ENCODE measurements around the gene INPP1.

INPP1 gene

DNA sequence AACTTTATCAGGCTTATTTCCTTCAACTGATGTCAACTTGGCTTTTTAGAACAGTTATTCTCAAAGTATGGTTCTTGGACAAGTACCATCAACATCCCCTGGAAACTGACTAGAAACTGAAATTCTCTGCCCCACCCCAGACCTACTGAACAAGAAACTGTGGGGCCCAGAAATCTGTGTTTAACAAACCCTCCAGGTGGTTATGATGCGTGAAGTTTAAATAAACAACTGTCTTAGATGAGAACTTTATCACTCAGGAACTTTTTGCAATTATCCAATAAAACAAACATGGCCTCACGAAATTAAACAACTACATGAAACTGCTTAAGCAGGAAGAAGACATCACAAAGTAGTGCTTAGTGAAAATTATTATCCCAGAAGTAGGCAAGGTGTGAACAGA lies 28.1 kb upstream of the INPP1 start:
- H3K36me3 ChIP-seq (ENCODE audit: insufficient read depth, low read length), result no peaks in the 10 kb centered on the region
- no peaks in the 10 kb centered on the region for H3K27me3 ChIP-seq (ENCODE audit: insufficient read depth, low read length, poor library complexity, severe bottlenecking)
- no peaks in the 10 kb centered on the region for H3K9me3 ChIP-seq (ENCODE audit: insufficient read depth, low read depth, low read length)
- H3K9ac ChIP-seq (ENCODE audit: low read depth, low read length, poor library complexity, severe bottlenecking), result peak overlapping the region; percentile 37
- H4K20me1 ChIP-seq (ENCODE audit: insufficient read depth, low read length, poor library complexity, severe bottlenecking), result no peaks in the 10 kb centered on the region
- TF ChIP-seq EZH2phosphoT487 (IDR thresholded peaks at IDR 0.05; ENCODE audit: borderline replicate concordance), result no peak
- TF ChIP-seq, protein P1, sequence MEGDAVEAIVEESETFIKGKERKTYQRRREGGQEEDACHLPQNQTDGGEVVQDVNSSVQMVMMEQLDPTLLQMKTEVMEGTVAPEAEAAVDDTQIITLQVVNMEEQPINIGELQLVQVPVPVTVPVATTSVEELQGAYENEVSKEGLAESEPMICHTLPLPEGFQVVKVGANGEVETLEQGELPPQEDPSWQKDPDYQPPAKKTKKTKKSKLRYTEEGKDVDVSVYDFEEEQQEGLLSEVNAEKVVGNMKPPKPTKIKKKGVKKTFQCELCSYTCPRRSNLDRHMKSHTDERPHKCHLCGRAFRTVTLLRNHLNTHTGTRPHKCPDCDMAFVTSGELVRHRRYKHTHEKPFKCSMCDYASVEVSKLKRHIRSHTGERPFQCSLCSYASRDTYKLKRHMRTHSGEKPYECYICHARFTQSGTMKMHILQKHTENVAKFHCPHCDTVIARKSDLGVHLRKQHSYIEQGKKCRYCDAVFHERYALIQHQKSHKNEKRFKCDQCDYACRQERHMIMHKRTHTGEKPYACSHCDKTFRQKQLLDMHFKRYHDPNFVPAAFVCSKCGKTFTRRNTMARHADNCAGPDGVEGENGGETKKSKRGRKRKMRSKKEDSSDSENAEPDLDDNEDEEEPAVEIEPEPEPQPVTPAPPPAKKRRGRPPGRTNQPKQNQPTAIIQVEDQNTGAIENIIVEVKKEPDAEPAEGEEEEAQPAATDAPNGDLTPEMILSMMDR (conservative IDR thresholded peaks at IDR 0.05; ENCODE audit: low read length), result no peak
- peak overlapping the region; percentile 79 for H3K4me2 ChIP-seq (ENCODE audit: low read depth, low read length, poor library complexity, severe bottlenecking)
- H3K79me2 ChIP-seq (ENCODE audit: insufficient read depth, low read length), result peaks cover 44% of the 10 kb centered on the region
- H3F3A ChIP-seq (ENCODE audit: low read depth), result 0 out of 2 replicates have a peak, but pooled peaks cover 3% of the 10 kb centered on the region
- no peak overlapping the region for H2AFZ ChIP-seq (ENCODE audit: low read length)
- peaks cover 43% of the 10 kb centered on the region for H3K4me1 ChIP-seq (ENCODE audit: insufficient read depth, low read length, poor library complexity, severe bottlenecking)
- H3K9me2 ChIP-seq (replicated peaks; ENCODE audit: low read depth, low read length), result no peaks in the 10 kb centered on the region
- H3K4me3 ChIP-seq (ENCODE audit: low read length, poor library complexity, severe bottlenecking), result peak overlapping the region; percentile 10

DNA sequence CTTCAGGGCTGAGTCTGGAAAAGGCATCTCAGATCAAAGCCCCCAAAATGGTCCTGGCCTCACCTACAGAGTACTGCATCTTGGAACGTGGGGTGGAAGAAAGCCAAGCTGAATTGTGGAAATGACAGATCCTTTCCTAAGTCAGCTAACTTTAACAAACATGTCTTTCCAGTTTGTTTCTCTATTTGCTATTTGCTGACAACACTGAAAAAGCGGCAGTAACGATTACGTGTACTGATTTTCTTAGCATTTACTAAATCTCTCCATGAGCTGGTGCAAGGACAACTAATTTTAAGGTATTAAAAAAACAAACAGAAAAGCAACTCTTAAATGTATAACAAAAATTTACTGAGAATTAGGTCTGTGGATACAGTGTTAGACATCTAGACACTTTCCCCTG lies 24.9 kb upstream of the INPP1 start:
- no peaks in the 10 kb centered on the region for H3K9me3 ChIP-seq (ENCODE audit: insufficient read depth, low read depth, low read length)
- 0 out of 2 replicates have a peak, but pooled peaks cover 3% of the 10 kb centered on the region for H3F3A ChIP-seq (ENCODE audit: low read depth)
- H3K27me3 ChIP-seq (ENCODE audit: insufficient read depth, low read length, poor library complexity, severe bottlenecking), result no peaks in the 10 kb centered on the region
- peaks cover 38% of the 10 kb centered on the region for H3K79me2 ChIP-seq (ENCODE audit: insufficient read depth, low read length)
- no peaks in the 10 kb centered on the region for H3K36me3 ChIP-seq (ENCODE audit: insufficient read depth, low read length)
- peak overlapping the region; percentile 79 for H3K9ac ChIP-seq (ENCODE audit: low read depth, low read length, poor library complexity, severe bottlenecking)
- no peaks in the 10 kb centered on the region for H3K9me2 ChIP-seq (replicated peaks; ENCODE audit: low read depth, low read length)
- no peaks in the 10 kb centered on the region for H4K20me1 ChIP-seq (ENCODE audit: insufficient read depth, low read length, poor library complexity, severe bottlenecking)
- no peak overlapping the region; the same call in 1 of the 2 replicates for H2AFZ ChIP-seq (ENCODE audit: low read length)
- TF ChIP-seq EZH2phosphoT487 (IDR thresholded peaks at IDR 0.05; ENCODE audit: borderline replicate concordance), result no peak
- TF ChIP-seq, protein P1 (conservative IDR thresholded peaks at IDR 0.05; ENCODE audit: low read length), result no peak
- peak overlapping the region; percentile 79 for H3K4me2 ChIP-seq (ENCODE audit: low read depth, low read length, poor library complexity, severe bottlenecking)
- H3K4me1 ChIP-seq (ENCODE audit: insufficient read depth, low read length, poor library complexity, severe bottlenecking), result peaks cover 51% of the 10 kb centered on the region
- peak overlapping the region; percentile 80 for H3K4me3 ChIP-seq (ENCODE audit: low read length, poor library complexity, severe bottlenecking)

DNA sequence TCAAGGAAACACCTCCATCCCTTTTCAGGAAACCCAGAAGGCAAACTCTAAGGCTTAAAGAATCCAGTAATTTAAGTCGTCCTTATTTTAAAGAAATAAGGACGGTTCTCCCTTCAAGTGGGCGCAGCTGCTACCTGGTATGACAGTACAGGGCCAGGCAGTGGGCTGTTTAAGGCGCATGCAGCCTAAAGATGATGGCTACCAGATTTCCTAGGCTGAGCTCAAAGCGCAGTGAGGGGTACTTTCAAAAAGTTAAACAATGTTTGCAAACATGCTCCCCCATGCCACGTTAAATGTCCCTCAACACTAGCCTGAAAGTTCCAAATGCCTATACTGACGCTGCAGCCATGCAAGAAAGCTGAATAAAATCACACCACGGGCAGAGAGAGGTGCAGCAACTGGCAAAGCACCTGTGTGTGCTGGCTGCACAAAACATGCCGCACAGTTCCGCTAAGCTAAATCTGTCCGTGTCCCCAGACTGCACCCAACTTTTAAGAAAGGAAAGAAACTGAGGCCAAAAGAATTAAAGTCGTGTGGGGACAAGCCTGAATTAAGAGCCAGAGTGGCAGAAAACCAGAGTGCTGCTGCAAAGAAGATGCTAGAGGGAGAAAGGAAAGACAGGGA lies 24.3 kb upstream of the INPP1 start:
- peak overlapping the region; percentile 79 for H3K4me2 ChIP-seq (ENCODE audit: low read depth, low read length, poor library complexity, severe bottlenecking)
- peak overlapping the region; percentile 92 for H2AFZ ChIP-seq (ENCODE audit: low read length)
- TF ChIP-seq, protein P1 (conservative IDR thresholded peaks at IDR 0.05; ENCODE audit: low read length), result no peak
- no peak for TF ChIP-seq EZH2phosphoT487 (IDR thresholded peaks at IDR 0.05; ENCODE audit: borderline replicate concordance)
- H3F3A ChIP-seq (ENCODE audit: low read depth), result 0 out of 2 replicates have a peak, but pooled peaks cover 3% of the 10 kb centered on the region
- peaks cover 34% of the 10 kb centered on the region for H3K79me2 ChIP-seq (ENCODE audit: insufficient read depth, low read length)
- no peaks in the 10 kb centered on the region for H4K20me1 ChIP-seq (ENCODE audit: insufficient read depth, low read length, poor library complexity, severe bottlenecking)
- H3K9me2 ChIP-seq (replicated peaks; ENCODE audit: low read depth, low read length), result no peaks in the 10 kb centered on the region
- H3K4me3 ChIP-seq (ENCODE audit: low read length, poor library complexity, severe bottlenecking), result peak overlapping the region; percentile 80
- H3K4me1 ChIP-seq (ENCODE audit: insufficient read depth, low read length, poor library complexity, severe bottlenecking), result peaks cover 51% of the 10 kb centered on the region
- peak overlapping the region; percentile 79 for H3K9ac ChIP-seq (ENCODE audit: low read depth, low read length, poor library complexity, severe bottlenecking)
- no peaks in the 10 kb centered on the region for H3K27me3 ChIP-seq (ENCODE audit: insufficient read depth, low read length, poor library complexity, severe bottlenecking)
- H3K9me3 ChIP-seq (ENCODE audit: insufficient read depth, low read depth, low read length), result no peaks in the 10 kb centered on the region
- no peaks in the 10 kb centered on the region for H3K36me3 ChIP-seq (ENCODE audit: insufficient read depth, low read length)

All from Loucy (cell line).